HG02623 (cell line): Measurements from ENCODE around the gene KDM4D.
"Not testable (repeated sequence)": the region's sequence is repeated elsewhere in the genome, so short reads cannot be mapped to it uniquely, and the experiment has no call there.

ENCODE experiments used
- ATAC-seq: cut with Tn5 transposase; IDR thresholded peaks from one replicate; pipeline ENCODE4 v1.9.1; 2021; ENCODE audit warnings: moderate library complexity; ENCODE audit not compliant: unreplicated experiment

KDM4D gene

DNA sequence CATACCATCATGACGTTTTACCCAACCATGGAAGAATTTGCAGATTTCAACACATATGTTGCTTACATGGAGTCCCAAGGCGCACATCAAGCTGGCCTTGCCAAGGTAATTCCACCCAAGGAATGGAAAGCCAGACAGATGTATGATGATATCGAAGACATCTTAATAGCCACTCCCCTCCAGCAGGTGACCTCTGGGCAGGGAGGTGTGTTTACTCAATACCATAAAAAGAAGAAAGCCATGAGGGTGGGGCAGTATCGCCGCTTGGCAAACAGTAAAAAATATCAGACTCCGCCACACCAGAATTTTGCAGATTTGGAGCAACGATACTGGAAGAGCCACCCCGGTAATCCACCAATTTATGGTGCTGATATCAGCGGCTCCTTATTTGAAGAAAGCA is 52.1 kb downstream of the KDM4D start:
- ATAC-seq, result not testable (repeated sequence)

DNA sequence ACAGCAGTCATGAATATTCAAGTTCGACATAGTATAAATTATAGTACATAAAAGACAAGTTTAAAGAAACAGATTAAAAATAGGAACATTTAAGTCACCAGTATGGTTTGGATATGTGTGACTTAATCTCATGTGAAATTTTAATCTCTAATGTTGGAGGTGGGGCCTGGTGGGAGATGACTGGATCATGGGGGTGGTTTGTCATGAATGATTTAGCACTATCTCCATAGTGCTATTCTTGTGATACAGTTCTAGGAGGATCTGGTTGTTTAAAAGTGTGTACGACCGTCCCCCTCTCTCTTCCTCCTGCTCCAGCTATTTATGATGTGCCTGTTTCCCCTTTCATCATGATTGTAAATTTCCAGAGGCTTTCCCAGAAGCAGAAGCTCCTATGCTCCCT is 54.8 kb downstream of the KDM4D start:
- no peak for ATAC-seq

DNA sequence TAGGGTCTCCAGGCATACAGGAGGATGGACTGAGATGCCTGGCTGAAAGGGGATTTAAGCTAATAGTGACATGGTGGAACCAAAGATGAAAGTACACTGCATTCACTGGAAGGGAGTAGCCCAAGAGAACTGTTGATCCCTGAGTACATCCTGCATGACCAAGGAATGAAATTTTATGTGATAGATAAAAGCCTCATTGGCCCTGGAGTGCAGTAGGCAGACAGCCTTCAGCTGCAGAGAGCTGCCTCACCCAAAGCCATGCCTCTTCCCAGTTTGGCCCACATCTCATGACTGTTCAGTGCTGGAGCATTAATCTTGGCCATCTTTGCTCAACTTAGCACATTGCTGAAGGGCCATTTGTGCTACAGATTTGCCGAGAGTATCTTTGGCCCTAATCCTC is 59.5 kb downstream of the KDM4D start:
- no peak for ATAC-seq

- ATAC-seq, result no peak
These were observed 61.8 kb downstream of the KDM4D start for GRCh38 chr11:95035316-95035715.

DNA sequence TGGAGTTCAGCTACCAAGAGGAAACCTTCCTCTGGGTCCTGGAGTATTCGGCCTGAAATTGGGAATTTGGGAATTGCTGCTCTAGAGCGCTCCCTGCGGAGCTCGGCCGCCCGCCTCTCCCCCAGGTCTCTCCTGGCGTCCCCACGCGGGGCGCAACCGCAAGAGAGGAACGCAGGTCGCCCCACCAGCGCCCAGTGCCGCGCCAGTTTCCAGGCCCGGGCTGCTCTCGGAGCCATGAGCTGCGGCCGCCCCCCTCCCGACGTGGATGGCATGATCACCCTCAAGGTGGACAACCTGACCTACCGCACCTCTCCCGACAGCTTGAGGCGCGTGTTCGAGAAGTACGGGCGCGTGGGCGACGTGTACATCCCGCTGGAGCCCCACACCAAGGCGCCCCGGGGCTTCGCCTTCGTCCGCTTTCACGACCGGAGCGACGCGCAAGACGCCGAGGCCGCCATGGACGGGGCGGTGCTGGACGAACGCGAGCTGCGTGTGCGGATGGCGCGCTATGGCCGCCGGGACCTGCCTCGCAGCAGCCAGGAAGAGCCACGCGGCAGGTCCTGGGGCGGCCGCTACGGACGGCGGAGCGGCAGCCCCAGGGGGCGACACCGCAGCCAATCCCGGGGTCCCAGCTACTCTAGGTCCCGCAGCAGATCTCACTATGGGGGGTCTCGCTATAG is 64.0 kb downstream of the KDM4D start:
- not testable (repeated sequence) for ATAC-seq

DNA sequence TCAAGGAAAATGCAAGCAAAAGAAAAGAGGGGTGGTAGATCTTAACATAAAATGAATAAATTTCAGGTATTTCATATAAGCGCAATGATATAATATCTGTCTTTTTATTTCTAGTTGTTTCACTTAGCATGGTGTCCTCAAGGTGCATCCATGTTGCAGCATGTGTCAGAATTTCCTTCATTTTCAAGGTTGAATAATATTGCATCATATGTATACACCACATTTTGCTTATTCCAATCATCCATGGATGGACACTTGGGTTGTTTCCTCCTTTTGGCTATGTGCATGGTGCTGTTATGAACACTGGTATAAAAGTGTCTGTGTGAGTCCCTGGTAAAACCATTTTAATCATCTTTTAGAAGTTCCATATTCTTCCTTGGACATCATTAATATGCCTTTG is 68.7 kb downstream of the KDM4D start:
- no peak for ATAC-seq

DNA sequence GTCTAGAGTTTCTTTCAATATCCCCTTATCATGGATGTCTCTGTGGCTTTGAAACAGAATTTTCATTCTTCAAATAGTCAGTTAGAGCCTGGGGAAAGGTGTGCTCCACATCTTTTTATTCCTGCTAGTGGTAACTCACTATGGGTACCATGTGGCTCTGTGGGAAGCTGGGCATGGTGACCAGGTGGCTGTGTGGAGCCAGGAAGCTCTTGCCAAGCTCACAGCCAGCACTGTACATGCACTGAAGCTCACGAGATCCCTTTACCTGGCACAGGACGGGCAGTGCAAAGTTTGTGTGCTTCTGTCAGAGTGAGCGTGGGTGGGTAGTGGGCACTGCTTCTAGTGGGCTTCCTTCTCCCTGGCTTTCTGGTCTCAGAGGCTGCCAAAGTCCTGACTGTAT is 69.4 kb downstream of the KDM4D start:
- no peak for ATAC-seq

GRCh38 chr11:95044010-95044409 is 70.5 kb downstream of the KDM4D start:
- ATAC-seq, result no peak

- ATAC-seq, result no peak
These were observed 72.3 kb downstream of the KDM4D start for GRCh38 chr11:95045812-95046211.
